DND-41 (cell line): ENCODE results near the gene NPB.

Experiments
- ATAC-seq: fragments of 200-7000 bp; cut with Tn5 transposase; 3 replicates; pipeline ENCODE4 v1.9.1; 2021; ENCODE audit warnings: low read depth; ENCODE audit not compliant: insufficient read depth
- DNase-seq: peaks from one replicate; pipeline ENCODE4 v3.0.0-alpha.2; 2020
- H2AFZ ChIP-seq: 2 replicates; pipeline ENCODE4 v1.6.0; 2012; ENCODE audit warnings: low read depth, low read length
- H3K27ac ChIP-seq: 2 replicates; pipeline ENCODE4 v1.5.1; 2012; ENCODE audit warnings: low read length, inconsistent platforms
- H3K27me3 ChIP-seq: fragments of 200-600 bp; sonication (generic); 2 replicates; pipeline ENCODE4 v1.6.0; 2012; ENCODE audit warnings: low read length, mild to moderate bottlenecking, inconsistent platforms; ENCODE audit not compliant: insufficient read depth, poor library complexity
- H3K36me3 ChIP-seq: 2 replicates; pipeline ENCODE4 v1.5.1; 2012; ENCODE audit warnings: low read length, inconsistent platforms; ENCODE audit not compliant: insufficient read depth
- H3K4me1 ChIP-seq: 2 replicates; pipeline ENCODE4 v1.5.1; 2012; ENCODE audit warnings: mild to moderate bottlenecking, low read length; ENCODE audit not compliant: insufficient read depth
- H3K4me2 ChIP-seq: 2 replicates; pipeline ENCODE4 v1.6.0; 2012; ENCODE audit warnings: mild to moderate bottlenecking, moderate library complexity, low read length, inconsistent platforms; ENCODE audit not compliant: insufficient read depth
- H3K4me3 ChIP-seq, 2 experiments: fragments of 200-600 bp in 1 of 2; shearing (Covaris generic) in 1 of 2; 2 replicates each; pipeline ENCODE4 v1.5.1; 2012 to 2016; ENCODE audit warnings: inconsistent platforms in 2 of 2, low read length in 2 of 2, mild to moderate bottlenecking in 2 of 2, low read depth in 1 of 2, moderate library complexity in 1 of 2
- H3K79me2 ChIP-seq: 2 replicates; pipeline ENCODE4 v1.6.0; 2012; ENCODE audit warnings: low read length, inconsistent platforms; ENCODE audit not compliant: insufficient read depth
- H3K9ac ChIP-seq: 2 replicates; pipeline ENCODE4 v1.6.0; 2012; ENCODE audit warnings: low read depth, mild to moderate bottlenecking, inconsistent platforms, low read length, moderate library complexity
- H3K9me3 ChIP-seq: 2 replicates; pipeline ENCODE4 v1.5.1; 2012; ENCODE audit warnings: low read length, moderate library complexity, mild to moderate bottlenecking, inconsistent platforms; ENCODE audit not compliant: insufficient read depth, severe bottlenecking
- H4K20me1 ChIP-seq: 2 replicates; pipeline ENCODE4 v1.6.0; 2012; ENCODE audit warnings: low read length; ENCODE audit not compliant: insufficient read depth
- CTCF ChIP-seq: IDR thresholded peaks from 2 replicates; pipeline ENCODE4 v1.5.1; 2012; ENCODE audit warnings: borderline replicate concordance, low read length, moderate library complexity, mild to moderate bottlenecking; ENCODE audit not compliant: poor library complexity, severe bottlenecking; ENCODE audit errors: extremely low read depth
- EZH2 ChIP-seq: IDR thresholded peaks from 3 replicates; pipeline ENCODE4 v1.6.1; 2012; ENCODE audit warnings: borderline replicate concordance, low read depth, mild to moderate bottlenecking, moderate library complexity, low read length, inconsistent platforms; ENCODE audit not compliant: severe bottlenecking

NPB gene

GRCh38 chr17:81902023-81902652, at the start of gene NPB:
Gene NPB, plus strand, starts transcription at chr17:81902238. Its CDS starts 40 bp downstream, at chr17:81902278.
- H3K79me2 ChIP-seq = peaks cover 10% of the 10 kb centered on the region; the same call in 1 of the 2 replicates
- no peak within 1 kb of the TSS for H3K4me2 ChIP-seq
- DNase-seq = no peak
- peaks cover 13% of the 10 kb centered on the region; the same call in 1 of the 2 replicates for H4K20me1 ChIP-seq
- no peaks in the 10 kb centered on the region for H3K4me1 ChIP-seq
- no peaks in the 10 kb centered on the region for H3K27me3 ChIP-seq
- no peak within 1 kb of the TSS for H3K4me3 ChIP-seq
- no peak within 1 kb of the TSS for H2AFZ ChIP-seq
- no peaks in the 10 kb centered on the region for H3K9me3 ChIP-seq
- ATAC-seq = no peak
- TF ChIP-seq EZH2 (no peak), CTCF (no peak)
- no peak within 1 kb of the TSS for H3K9ac ChIP-seq
- no peak within 1 kb of the TSS for H3K27ac ChIP-seq
- peaks cover 80% of the 10 kb centered on the region for H3K36me3 ChIP-seq

- no peak overlapping the region for H3K4me2 ChIP-seq
Measured at GRCh38 chr17:81854974-81855774, 46.9 kb upstream of the NPB start.

GRCh38 chr17:81858170-81858966, 43.7 kb upstream of the NPB start:
- peaks cover 89% of the 10 kb centered on the region for H3K79me2 ChIP-seq

More at GRCh38 chr17:81854974-81855774, 46.9 kb upstream of the NPB start:
- Histone ChIP-seq H3K9me3 (no peaks in the 10 kb centered on the region), H3K27ac (no peak overlapping the region), H3K36me3 (peaks cover 84% of the 10 kb centered on the region), H3K9ac (no peak overlapping the region), H3K27me3 (no peaks in the 10 kb centered on the region), H3K4me3 (no peak overlapping the region), H3K79me2 (peaks cover 84% of the 10 kb centered on the region), H3K4me1 (peaks cover 32% of the 10 kb centered on the region), H2AFZ (no peak overlapping the region), H4K20me1 (peaks cover 55% of the 10 kb centered on the region)
- ATAC-seq (no peak), DNase-seq (no peak)
- TF ChIP-seq EZH2 (no peak), CTCF (peak; percentile 36)

More at GRCh38 chr17:81858170-81858966, 43.7 kb upstream of the NPB start:
- Histone ChIP-seq H3K9me3 (no peaks in the 10 kb centered on the region), H2AFZ (no peak overlapping the region), H3K9ac (peak overlapping the region; percentile 82), H3K4me2 (peak overlapping the region; percentile 98), H3K27me3 (peaks cover 3% of the 10 kb centered on the region), H4K20me1 (peaks cover 46% of the 10 kb centered on the region), H3K4me1 (peaks cover 53% of the 10 kb centered on the region), H3K36me3 (peaks cover 68% of the 10 kb centered on the region), H3K4me3 (peak overlapping the region; percentile 79 to 91; a peak in 3 of 4 replicates), H3K27ac (peak overlapping the region; percentile 94)
- TF ChIP-seq EZH2 (no peak), CTCF (no peak)
- DNase-seq (peak; percentile 53), ATAC-seq (no peak)
